HL-60/S4 (cell line): ENCODE data around the gene CRYBA2.

ENCODE experiments used
- in situ Hi-C: fragments of 300-500 bp; cut with MboI; formaldehyde crosslinking; loops from 2 replicates; pipeline ENCODE4 v1.14.3; 2022; ENCODE audit warnings: low sequenced_read_pairs

The CRYBA2 gene

GRCh38 chr2:219023045-219023605 lies 29.9 kb upstream of the CRYBA2 start:
- in situ Hi-C loops = no loop called here

GRCh38 chr2:219022616-219023015 lies 29.4 kb upstream of the CRYBA2 start:
- in situ Hi-C loops = no loop called here

GRCh38 chr2:219022041-219022440 lies 28.8 kb upstream of the CRYBA2 start:
- in situ Hi-C loops = no loop called here

GRCh38 chr2:219021591-219021990 lies 28.4 kb upstream of the CRYBA2 start:
- in situ Hi-C loops = no loop called here

- in situ Hi-C loops = no loop called here
Measured at GRCh38 chr2:219020604-219021365, 27.6 kb upstream of the CRYBA2 start.

- in situ Hi-C loops = no loop called here
Measured at GRCh38 chr2:219019436-219019835, 26.2 kb upstream of the CRYBA2 start.

GRCh38 chr2:219018726-219019125 lies 25.5 kb upstream of the CRYBA2 start:
- in situ Hi-C loops = no loop called here

- in situ Hi-C loops = no loop called here
Measured at GRCh38 chr2:219018286-219018685, 25.1 kb upstream of the CRYBA2 start.

- in situ Hi-C loops = no loop called here
Measured at GRCh38 chr2:219017201-219017931, 24.1 kb upstream of the CRYBA2 start.

GRCh38 chr2:219016721-219017120 lies 23.5 kb upstream of the CRYBA2 start:
- in situ Hi-C loops = no loop called here

- in situ Hi-C loops = no loop called here
Measured at GRCh38 chr2:219010873-219011272, 17.7 kb upstream of the CRYBA2 start.

GRCh38 chr2:219010162-219010756 lies 17.0 kb upstream of the CRYBA2 start:
- in situ Hi-C loops = no loop called here

GRCh38 chr2:219009294-219009693 lies 16.1 kb upstream of the CRYBA2 start:
- in situ Hi-C loops = no loop called here

GRCh38 chr2:219003979-219004378 lies 10.8 kb upstream of the CRYBA2 start:
- in situ Hi-C loops = no loop called here

GRCh38 chr2:219003267-219003634 lies 10.0 kb upstream of the CRYBA2 start:
- in situ Hi-C loops = no loop called here

- in situ Hi-C loops = no loop called here
Measured at GRCh38 chr2:219002395-219003266, 9.4 kb upstream of the CRYBA2 start.

- in situ Hi-C loops = no loop called here
Measured at GRCh38 chr2:219001577-219002394, 8.6 kb upstream of the CRYBA2 start.

GRCh38 chr2:219001100-219001576 lies 7.9 kb upstream of the CRYBA2 start:
- in situ Hi-C loops = no loop called here

- in situ Hi-C loops = no loop called here
Measured at GRCh38 chr2:219000569-219000960, 7.3 kb upstream of the CRYBA2 start.
